ES-I3 (cell line): ENCODE results near the gene COL24A1.
"Not testable (repeated sequence)": the region's sequence is repeated elsewhere in the genome, so short reads cannot be mapped to it uniquely, and the experiment has no call there.

Source experiments
- H3K36me3 ChIP-seq: 2 replicates; pipeline ENCODE4 v1.6.1; 2013; ENCODE audit warnings: mild to moderate bottlenecking, low read length, control low read depth, moderate library complexity; ENCODE audit not compliant: insufficient read depth
- H3K4me1 ChIP-seq: 2 replicates; pipeline ENCODE4 v1.6.1; 2013; ENCODE audit warnings: mild to moderate bottlenecking, control low read depth, low read length; ENCODE audit not compliant: insufficient read depth
- H3K9ac ChIP-seq: 2 replicates; pipeline ENCODE4 v1.6.1; 2013; ENCODE audit warnings: low read depth, mild to moderate bottlenecking, low read length, moderate library complexity
- H3K9me3 ChIP-seq: 2 replicates; pipeline ENCODE4 v1.6.1; 2013; ENCODE audit warnings: mild to moderate bottlenecking, low read length, moderate library complexity; ENCODE audit not compliant: control insufficient read depth, insufficient read depth

The COL24A1 gene

DNA sequence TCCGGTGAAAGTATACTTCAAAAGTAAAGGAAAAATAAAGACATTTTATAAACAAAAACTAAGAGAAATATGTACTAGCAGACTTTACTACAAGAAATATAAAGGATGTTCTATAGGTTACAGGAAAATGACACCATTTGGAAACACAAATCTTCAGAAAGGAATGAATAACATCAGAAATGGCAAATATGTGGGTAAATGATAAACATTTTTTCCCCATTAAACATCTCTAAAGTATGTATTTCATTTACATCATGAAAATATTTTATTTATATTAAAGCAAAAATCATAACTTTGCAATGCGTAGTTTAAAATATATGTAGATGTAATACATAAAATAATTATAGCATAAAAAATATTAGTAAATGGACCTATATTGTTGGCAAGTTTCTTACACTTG, 264.2 kb downstream of the COL24A1 start:
- Histone ChIP-seq H3K9ac (no peak overlapping the region), H3K4me1 (no peaks in the 10 kb centered on the region), H3K9me3 (no peaks in the 10 kb centered on the region)

DNA sequence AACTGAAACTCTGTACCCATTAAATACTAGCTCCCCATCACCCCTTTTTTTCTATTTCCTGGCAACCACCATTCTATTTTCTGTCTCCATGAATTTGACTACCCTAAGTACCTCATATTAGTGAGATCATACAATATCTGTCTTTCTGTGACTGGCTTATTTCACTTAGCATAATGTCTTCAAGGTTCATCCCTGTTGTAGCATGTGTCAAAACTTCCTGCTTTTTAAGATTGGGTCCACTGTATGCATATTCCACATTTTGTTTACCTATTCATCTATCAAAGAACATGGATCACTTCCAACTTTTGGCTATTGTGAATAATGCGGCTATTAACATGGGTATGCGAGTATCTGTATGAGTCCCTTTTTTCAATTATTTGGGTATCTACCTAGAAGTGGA, 266.7 kb downstream of the COL24A1 start:
- no peaks in the 10 kb centered on the region for H3K9me3 ChIP-seq
- H3K36me3 ChIP-seq = no peaks in the 10 kb centered on the region
- no peak overlapping the region for H3K9ac ChIP-seq
- no peaks in the 10 kb centered on the region for H3K4me1 ChIP-seq

More for the DNA sequence above, 264.2 kb downstream of the COL24A1 start:
- H3K36me3 ChIP-seq = no peaks in the 10 kb centered on the region

DNA sequence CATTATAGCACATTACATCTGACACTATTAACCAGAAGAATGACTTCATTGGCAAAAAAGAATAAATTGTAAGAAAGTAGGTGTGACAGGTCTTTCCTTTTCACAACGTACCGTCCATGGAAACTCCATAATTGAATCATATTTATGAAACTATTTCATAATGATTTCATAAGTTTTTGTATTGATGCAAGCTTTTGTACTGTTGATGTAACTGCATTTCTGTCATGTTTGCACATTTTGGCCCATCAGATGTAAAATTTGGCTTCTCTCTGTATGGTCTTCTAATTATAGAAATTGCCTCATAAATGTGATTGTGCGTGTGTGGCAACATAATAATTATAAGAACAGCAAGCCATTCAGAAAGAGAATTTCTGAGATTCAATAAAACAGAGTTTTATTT, 267.7 kb downstream of the COL24A1 start:
- no peaks in the 10 kb centered on the region for H3K4me1 ChIP-seq
- H3K9me3 ChIP-seq = no peaks in the 10 kb centered on the region
- no peaks in the 10 kb centered on the region for H3K36me3 ChIP-seq
- H3K9ac ChIP-seq = no peak overlapping the region

DNA sequence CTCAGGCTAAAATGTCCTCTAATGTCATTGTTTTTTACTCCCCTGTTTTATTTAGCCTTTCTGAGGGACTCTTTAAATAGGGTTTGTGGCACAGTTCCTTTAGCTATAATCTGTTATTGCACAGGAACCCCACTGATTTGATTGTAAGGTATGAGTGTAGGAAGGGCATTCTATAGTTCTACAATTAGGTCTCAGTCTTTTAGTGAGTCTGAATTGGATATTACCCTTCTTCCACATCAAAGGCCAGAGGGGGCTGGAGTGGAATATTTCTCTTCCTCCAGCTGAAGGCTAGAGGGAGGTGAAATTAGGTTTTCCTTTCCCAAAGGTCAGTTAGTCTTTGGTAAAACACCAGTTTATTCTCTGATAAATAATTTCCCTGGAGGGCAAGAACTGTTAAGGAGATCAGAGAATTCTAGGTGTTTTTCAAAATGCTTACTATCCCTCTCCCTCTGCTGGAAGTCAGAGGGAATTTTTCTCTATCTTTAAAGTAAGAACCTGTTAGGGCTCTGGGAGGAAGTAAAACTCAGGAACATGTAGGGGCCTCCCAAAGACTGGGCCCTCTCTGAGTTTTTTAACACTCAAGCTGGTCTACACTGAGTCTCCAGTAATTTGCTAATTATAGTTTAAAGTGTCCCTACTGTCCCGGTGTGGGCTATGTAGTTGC, 272.1 kb downstream of the COL24A1 start:
- Histone ChIP-seq H3K9ac (no peak overlapping the region; the same call in 1 of the 2 replicates), H3K4me1 (no peaks in the 10 kb centered on the region), H3K36me3 (no peaks in the 10 kb centered on the region), H3K9me3 (no peaks in the 10 kb centered on the region)

DNA sequence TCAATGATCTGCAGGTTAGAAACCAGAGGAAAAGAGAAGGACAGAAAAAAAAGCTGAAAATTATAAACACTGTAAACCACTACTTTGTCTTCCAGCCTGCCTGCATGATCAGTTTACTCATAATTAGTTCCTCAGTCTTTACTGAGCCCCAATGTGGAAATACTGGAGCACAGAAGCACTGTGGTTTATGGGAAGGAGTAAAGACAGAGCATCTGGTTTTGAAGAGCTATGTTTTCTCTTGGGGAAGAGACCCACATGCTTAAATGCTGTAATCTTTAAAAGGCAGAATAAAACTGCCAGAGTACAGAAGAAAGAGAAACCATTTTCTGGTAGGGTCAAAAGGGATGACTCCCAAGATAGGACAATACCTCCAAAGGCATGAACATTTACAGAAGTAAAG, 289.4 kb downstream of the COL24A1 start:
- no peak overlapping the region for H3K9ac ChIP-seq
- no peaks in the 10 kb centered on the region for H3K9me3 ChIP-seq
- H3K4me1 ChIP-seq = no peaks in the 10 kb centered on the region
- no peaks in the 10 kb centered on the region for H3K36me3 ChIP-seq

DNA sequence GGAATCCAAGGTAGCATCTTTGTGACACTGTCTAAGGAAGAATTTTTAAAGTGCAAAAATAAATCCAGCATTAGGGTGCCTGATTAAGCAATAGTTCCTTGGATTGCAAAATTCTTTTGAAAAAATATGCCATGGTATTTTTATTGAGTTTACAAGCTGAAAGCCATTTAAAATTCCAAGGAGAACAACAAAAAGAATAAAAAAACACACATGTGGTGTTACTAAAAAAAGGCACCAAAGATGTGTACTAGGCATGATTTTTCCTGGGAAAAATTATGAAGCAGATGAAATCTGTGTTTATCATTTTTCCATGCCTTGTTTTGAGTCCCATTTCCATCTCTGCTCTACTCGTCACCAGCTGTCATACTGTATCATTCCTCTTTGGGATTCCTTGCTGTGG, 291.4 kb downstream of the COL24A1 start:
- H3K9me3 ChIP-seq = no peaks in the 10 kb centered on the region
- H3K36me3 ChIP-seq = no peaks in the 10 kb centered on the region
- H3K9ac ChIP-seq = no peak overlapping the region
- H3K4me1 ChIP-seq = no peaks in the 10 kb centered on the region

DNA sequence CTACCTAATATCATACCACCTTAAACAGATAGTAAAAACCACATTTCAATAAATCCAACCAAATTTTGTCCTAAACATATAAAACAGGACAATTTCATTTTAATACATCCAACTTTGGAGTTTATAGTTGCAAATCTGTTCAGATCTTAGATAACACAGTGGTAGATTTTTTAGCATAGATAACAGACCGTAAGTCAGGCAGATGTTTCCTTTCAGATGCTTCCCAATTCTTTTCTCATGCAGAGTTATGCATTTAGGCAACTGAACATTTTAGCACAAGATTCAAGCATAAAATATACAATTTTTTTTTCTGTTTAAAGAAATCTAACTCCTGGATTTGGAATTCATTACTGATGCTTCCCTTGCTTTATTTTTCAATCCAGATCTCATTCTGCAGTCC, 291.8 kb downstream of the COL24A1 start:
- no peaks in the 10 kb centered on the region for H3K9me3 ChIP-seq
- no peaks in the 10 kb centered on the region for H3K36me3 ChIP-seq
- H3K4me1 ChIP-seq = no peaks in the 10 kb centered on the region
- no peak overlapping the region for H3K9ac ChIP-seq

DNA sequence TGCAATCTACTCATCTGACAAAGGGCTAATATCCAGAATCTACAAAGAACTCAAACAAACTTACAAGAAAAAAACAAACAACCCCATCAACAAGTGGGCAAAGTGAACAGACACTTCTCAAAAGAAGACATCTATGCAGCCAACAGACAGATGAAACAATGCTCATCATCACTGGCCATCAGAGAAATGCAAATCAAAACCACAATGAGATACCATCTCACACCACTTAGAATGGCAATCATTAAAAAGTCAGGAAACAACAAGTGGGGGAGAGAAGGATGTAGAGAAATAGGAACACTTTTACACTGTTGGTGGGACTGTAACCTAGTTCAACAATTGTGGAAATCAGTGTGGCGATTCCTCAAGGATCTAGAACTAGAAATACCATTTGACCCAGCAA, 292.9 kb downstream of the COL24A1 start:
- H3K4me1 ChIP-seq, H3K9me3 ChIP-seq, H3K9ac ChIP-seq, H3K36me3 ChIP-seq: not testable (repeated sequence)

DNA sequence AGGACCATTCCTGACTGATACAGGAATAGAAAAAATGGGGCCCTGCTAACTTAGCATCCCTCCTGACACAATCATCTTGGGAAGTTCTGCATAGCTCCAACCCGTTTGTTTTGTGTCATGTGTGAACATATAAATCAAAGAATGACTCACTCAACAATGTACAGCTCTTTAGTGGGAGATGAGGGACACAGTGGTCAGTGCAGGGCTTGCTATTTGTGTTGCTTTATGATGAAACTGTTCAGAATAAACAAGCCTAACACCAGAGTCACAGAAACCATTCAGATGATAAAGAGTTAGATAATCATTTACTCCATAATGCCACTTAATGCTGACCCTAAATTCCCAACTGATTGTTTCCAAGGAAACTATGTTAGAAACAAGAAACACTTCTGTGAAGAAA, 294.1 kb downstream of the COL24A1 start:
- no peak overlapping the region for H3K9ac ChIP-seq
- no peaks in the 10 kb centered on the region for H3K9me3 ChIP-seq
- no peaks in the 10 kb centered on the region for H3K4me1 ChIP-seq
- no peaks in the 10 kb centered on the region for H3K36me3 ChIP-seq

DNA sequence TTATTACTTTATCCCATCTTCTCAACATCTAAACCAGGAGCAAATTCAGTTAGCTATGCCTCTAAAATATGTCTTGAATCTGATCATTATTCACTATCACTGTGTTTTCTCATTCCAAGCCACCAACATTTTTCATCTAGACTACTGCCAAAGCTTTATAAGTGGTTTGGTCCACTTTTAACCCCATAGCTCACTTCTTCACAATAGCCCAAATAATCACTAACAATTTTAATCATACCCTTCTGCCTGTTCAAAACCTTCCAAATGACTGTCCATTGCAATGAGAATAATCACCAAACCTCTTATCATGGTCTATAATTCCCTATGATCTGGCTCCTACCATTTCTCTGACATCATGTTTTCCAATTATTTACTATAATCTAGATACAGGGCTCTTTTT, 298.6 kb downstream of the COL24A1 start:
- Histone ChIP-seq H3K36me3 (no peaks in the 10 kb centered on the region), H3K4me1 (no peaks in the 10 kb centered on the region)

DNA sequence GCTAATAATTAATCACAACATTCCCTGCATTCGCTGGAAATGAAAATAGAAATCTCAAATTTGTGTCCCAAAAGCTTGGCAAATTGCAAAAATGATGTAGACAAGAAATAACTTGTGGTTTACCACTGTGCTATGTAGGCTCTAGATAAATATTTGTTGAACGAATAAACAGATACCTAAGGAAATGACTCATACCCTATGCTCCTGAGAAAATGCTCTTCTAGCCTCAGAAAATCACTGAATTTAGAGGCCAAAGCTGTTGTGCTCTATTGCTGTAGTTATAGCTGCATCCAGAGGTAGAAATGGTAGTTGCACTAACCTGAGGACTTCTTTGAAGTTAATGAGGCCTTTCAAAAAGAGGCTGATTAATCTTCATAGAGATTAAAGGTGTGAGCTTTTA, 306.3 kb downstream of the COL24A1 start:
- Histone ChIP-seq H3K9me3 (no peaks in the 10 kb centered on the region), H3K4me1 (peaks cover 7% of the 10 kb centered on the region; the same call in 1 of the 2 replicates), H3K36me3 (no peaks in the 10 kb centered on the region), H3K9ac (no peak overlapping the region)

More for the DNA sequence above, 298.6 kb downstream of the COL24A1 start:
- Histone ChIP-seq H3K9ac (no peak overlapping the region), H3K9me3 (no peaks in the 10 kb centered on the region)

DNA sequence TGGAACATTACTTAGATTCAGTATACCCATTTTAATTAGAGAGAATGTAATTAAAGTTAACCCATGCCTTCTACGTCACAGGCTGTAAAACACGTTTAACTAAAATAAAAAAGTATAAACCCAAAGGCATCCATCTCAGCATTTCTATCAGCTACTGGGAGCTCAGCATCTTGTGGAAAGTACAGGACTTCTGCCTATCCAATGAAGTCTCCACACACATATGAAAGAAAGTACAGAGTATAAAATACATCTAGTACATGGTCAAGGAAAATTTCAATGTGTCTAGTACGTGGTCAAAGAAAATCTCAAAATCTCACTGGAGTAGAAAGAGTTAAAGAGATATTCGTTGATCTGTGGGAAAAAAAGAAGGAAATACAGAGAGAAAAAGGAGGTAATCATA, 306.9 kb downstream of the COL24A1 start:
- Histone ChIP-seq H3K9me3 (no peaks in the 10 kb centered on the region), H3K36me3 (no peaks in the 10 kb centered on the region), H3K9ac (no peak overlapping the region), H3K4me1 (peaks cover 7% of the 10 kb centered on the region; the same call in 1 of the 2 replicates)

DNA sequence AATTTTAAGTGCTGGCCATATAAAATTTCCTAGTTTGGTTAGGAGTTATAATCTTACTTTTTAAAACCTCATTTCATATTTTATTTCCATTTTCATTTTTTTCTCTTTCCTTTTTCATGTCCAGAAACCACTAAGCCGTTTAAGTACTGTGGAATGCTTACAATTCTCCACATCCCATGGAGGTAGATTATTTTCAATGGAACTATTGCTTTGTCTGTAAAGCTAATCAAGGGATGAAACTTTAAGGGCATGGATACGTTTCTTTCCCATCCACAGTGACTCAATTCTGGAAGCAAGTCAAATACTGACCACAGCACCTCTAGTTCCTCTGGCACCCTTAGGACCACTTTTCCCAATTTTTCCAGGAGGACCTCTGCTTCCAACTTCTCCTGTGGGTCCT, 309.2 kb downstream of the COL24A1 start:
- Histone ChIP-seq H3K4me1 (peaks cover 7% of the 10 kb centered on the region; the same call in 1 of the 2 replicates), H3K36me3 (no peaks in the 10 kb centered on the region), H3K9ac (no peak overlapping the region), H3K9me3 (no peaks in the 10 kb centered on the region)

DNA sequence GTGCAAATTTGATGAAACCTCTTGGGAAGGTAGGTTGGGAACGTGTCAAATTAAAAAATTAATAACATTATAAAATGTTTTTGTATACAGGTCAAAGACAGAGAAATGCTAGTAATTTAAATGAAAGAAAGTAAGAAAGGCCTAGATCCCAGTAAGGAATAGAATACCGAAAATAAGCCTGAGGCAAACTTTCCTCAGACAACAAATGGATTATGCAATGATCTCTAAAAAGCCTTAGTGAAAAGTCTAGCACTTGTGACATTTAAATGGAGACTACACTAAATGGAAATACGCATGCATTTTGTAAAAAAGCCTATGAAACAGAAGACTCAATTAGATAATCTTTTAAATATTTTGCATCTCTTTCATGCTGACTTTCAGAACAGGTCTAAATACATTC, 309.9 kb downstream of the COL24A1 start:
- H3K4me1 ChIP-seq = peaks cover 7% of the 10 kb centered on the region; the same call in 1 of the 2 replicates
- no peaks in the 10 kb centered on the region for H3K9me3 ChIP-seq
- no peaks in the 10 kb centered on the region for H3K36me3 ChIP-seq
- H3K9ac ChIP-seq = no peak overlapping the region

DNA sequence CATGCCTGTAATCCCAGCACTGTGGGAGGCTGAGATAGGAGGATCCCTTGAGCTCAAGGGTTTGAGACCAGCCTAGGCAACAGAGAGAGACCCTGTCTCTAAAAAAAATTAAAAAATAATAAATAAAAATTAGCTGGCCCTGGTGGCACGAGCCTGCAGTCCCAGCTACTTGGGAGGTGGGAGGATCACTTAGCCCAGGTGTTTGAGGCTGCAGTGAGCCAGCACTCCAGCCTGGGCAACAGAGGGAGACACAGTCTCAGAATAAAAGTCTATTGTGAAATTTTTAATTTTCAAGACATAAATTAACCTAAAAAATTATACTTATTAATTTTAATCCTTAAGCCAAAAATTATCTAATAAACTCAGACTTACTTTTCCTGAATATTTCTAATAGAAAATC, 317.1 kb downstream of the COL24A1 start:
- Histone ChIP-seq H3K4me1 (no peaks in the 10 kb centered on the region), H3K36me3 (no peaks in the 10 kb centered on the region), H3K9me3 (no peaks in the 10 kb centered on the region), H3K9ac (no peak overlapping the region)

DNA sequence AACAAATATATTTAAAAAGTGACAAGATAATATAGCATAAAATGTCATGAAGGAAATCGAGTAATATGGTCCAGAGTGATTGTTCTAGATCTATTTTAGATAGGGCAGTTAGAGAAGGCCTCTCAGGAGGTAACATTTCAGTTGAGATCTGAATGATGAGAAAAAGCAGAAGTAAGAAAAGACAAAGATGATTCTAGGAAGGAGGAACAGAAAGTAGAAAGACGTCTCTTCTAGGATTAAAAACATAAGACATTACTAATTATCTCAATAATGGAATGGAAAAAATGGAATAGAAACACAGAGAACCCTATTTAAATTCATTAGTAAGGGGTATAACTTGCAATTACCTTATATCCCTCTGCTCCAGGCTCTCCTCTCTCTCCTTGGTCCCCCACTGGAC, 318.3 kb downstream of the COL24A1 start:
- Histone ChIP-seq H3K9ac (no peak overlapping the region), H3K36me3 (no peaks in the 10 kb centered on the region), H3K4me1 (no peaks in the 10 kb centered on the region), H3K9me3 (no peaks in the 10 kb centered on the region)
